Left lung (tissue), 10 donors: ENCODE measurements around the gene RFXANK. TPM values are rescaled to one million over a fixed set of nuclear protein-coding genes. Genes with fewer than 3 reads are reported as not detected.

Source experiments
- ATAC-seq: fragments of 200-7000 bp; cut with Tn5 transposase; one replicate; pipeline ENCODE4 v1.9.1; 2020; ENCODE audit warnings: moderate library complexity
- DNase-seq, 4 donors: peaks; one replicate each; pipeline ENCODE4 v3.0.0-alpha.2; 2013 to 2020
- H3K27ac ChIP-seq, 2 donors: fragments of 200-600 bp; sonication (generic) in 1 of 2; one replicate each; pipeline versions ENCODE4 v1.5.0 to v1.8.0; 2020 to 2021
- H3K27me3 ChIP-seq, 2 donors: fragments of 200-600 bp; sonication (generic) in 1 of 2; one replicate each; pipeline versions ENCODE4 v1.5.0 to v1.8.0; 2020 to 2021
- H3K36me3 ChIP-seq, 2 donors: fragments of 200-600 bp; sonication (generic) in 1 of 2; one replicate each; pipeline versions ENCODE4 v1.5.0 to v1.8.0; 2020 to 2021
- H3K4me1 ChIP-seq, 2 donors: fragments of 200-600 bp; one replicate each; pipeline ENCODE4 v1.8.0; 2021
- H3K4me3 ChIP-seq, 2 donors: fragments of 200-600 bp; sonication (generic) in 1 of 2; one replicate each; pipeline versions ENCODE4 v1.5.0 to v1.8.0; 2020 to 2021; ENCODE audit warnings: mild to moderate bottlenecking in 1 of 2
- H3K9me3 ChIP-seq, 2 donors: fragments of 200-600 bp; sonication (generic) in 1 of 2; one replicate each; pipeline versions ENCODE4 v1.5.0 to v1.8.0; 2020 to 2021
- CTCF ChIP-seq, 2 donors: fragments of 200-600 bp; sonication (generic) in 1 of 2; IDR thresholded peaks; one replicate each; pipeline versions ENCODE4 v1.5.0 to v1.8.0; 2021; ENCODE audit warnings: antibody characterized with exemption in 2 of 2
- intact Hi-C, 2 donors: fragments of 100-400 bp; cut with DNase I; formaldehyde crosslinking; loops; one replicate each; pipeline versions ENCODE4 v1.11.2 to v1.14.2; 2022
- polyA plus RNA-seq, 6 donors: library from polyadenylated mRNA; unstranded; fragments of 120-200 nt; gene quantifications; one replicate each; pipeline ENCODE4 v1.2.1, GENCODE V29; 2013; ENCODE audit not compliant: insufficient read length in 6 of 6
- total RNA-seq, 2 donors: library from RNA; stranded (reverse); fragmentation: NEBNext Ultra II Directional; extraction: Animal tissue kit (Norgen Biotek cat#: 25700); gene quantifications; one replicate each; pipeline ENCODE4 v1.2.1, GENCODE V29; 2021
- donor health status: DM: no; HTN: yes; CAD: no.
- donor health status: DM: no; HTN: no; CAD: no.

Gene RFXANK
- total and polyA plus RNA-seq, 8 donors = 61.6 to 82.8 (median 74.5) TPM

DNA sequence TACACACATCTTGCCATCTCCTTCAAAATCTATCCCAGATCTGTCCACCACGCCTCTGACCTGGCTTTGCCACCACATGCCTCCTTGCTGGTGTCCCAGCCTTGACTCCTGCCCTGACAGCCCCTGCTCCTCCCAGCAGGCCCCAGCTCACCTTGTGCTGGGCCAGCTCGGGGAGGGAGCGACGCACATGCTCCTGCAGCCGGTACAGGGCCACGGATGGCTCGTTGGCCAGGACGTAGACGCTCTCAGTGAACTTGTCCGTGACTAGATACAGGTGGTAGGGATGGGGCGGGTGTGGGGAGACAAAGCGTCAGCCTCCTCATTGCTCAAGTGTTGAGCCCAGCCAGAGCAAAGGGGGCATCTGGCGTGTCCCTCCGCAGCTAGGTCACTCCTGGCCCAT lies 5.3 kb upstream of the RFXANK start:
- DNase-seq (no peak), ATAC-seq (no peak)
- Histone ChIP-seq H3K4me1 (peaks cover 5 to 72% of the 10 kb centered on the region in 2 donors), H3K27me3 (no peaks in the 10 kb centered on the region), H3K36me3 (peaks cover 0 to 44% of the 10 kb centered on the region in 2 donors), H3K9me3 (no peaks in the 10 kb centered on the region), H3K4me3 (no peak overlapping the region), H3K27ac (peak overlapping the region in 1 of 2 donors; percentile 95)
- TF ChIP-seq CTCF (IDR thresholded peaks at IDR 0.05) = no peak
- intact Hi-C loops = no loop called here

DNA sequence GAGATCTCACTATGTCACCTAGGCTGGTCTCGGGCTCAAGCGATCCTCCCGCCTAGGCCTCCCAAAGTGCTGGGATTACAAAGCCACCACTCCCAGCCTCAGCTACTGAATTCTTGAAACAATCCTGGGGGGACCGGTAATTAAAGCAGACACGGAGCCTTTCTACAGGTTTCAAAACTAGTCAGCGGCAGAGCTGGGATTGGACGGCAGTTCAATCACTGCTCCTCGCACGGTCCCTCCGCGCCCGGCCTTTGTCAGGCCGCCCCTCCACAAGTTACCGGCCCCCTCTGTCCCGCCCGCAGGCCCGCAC lies 335 bp upstream of the RFXANK start:
- no peaks in the 10 kb centered on the region for H3K9me3 ChIP-seq
- ATAC-seq = no peak
- intact Hi-C loops = no loop called here
- no peak for TF ChIP-seq CTCF (IDR thresholded peaks at IDR 0.05)
- peaks cover 16 to 68% of the 10 kb centered on the region in 2 donors for H3K4me1 ChIP-seq
- peak overlapping the region; percentile 86 to 94 for H3K4me3 ChIP-seq
- peaks cover 0 to 16% of the 10 kb centered on the region in 2 donors for H3K36me3 ChIP-seq
- H3K27me3 ChIP-seq = no peaks in the 10 kb centered on the region
- DNase-seq = no peak
- H3K27ac ChIP-seq = peak overlapping the region; percentile 99 to 100

DNA sequence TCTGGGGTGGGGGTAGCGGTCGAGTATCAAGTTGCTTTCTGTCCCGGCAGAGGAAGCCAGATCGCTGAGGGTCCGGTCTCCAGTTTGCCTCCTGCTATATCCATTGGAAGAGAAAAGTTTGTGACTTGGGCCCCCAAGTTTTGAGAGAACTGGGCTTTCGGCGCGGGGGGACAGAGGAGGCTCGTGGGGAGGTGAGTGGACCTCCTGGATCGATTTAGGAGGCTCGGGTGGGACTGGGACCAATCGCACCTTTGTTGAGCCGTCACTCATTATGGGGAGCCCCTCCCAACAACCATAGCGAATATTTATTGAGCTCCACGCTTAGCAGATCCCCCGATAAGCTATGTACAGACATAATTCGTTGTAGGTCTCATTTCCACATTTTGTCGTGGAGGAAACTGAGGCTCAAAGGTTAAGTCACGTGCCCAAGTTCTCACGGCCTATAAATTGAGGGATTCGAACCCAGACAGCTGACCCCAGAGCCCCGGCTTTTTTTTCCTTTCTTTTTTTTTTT lies 909 bp downstream of the RFXANK start:
- peaks cover 0 to 25% of the 10 kb centered on the region in 2 donors for H3K36me3 ChIP-seq
- H3K27me3 ChIP-seq = no peaks in the 10 kb centered on the region
- intact Hi-C loops = no loop called here
- ATAC-seq (no peak), DNase-seq (no peak)
- no peaks in the 10 kb centered on the region for H3K9me3 ChIP-seq
- TF ChIP-seq CTCF (IDR thresholded peaks at IDR 0.05) = no peak
- H3K4me3 ChIP-seq = peak overlapping the region; percentile 61 to 94
- peaks cover 16 to 55% of the 10 kb centered on the region in 2 donors for H3K4me1 ChIP-seq
- peak overlapping the region; percentile 99 to 100 for H3K27ac ChIP-seq

DNA sequence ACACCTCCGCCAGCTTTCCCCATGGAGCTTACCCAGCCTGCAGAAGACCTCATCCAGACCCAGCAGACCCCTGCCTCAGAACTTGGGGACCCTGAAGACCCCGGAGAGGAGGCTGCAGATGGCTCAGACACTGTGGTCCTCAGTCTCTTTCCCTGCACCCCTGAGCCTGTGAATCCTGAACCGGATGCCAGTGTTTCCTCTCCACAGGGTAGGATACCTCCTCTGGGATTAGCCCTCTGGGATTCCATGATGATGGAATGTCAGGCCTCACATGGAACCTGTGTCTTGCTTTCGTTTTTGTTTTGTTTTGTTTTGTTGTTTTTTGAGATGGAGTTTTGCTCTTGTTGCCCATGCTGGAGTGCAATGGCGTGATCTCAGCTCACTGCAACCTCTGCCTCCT lies 1.9 kb downstream of the RFXANK start:
- ATAC-seq = no peak
- Histone ChIP-seq H3K9me3 (no peaks in the 10 kb centered on the region), H3K4me3 (peak overlapping the region in 1 of 2 donors; percentile 94), H3K4me1 (peaks cover 16 to 46% of the 10 kb centered on the region in 2 donors), H3K27ac (peak overlapping the region in 1 of 2 donors; percentile 100), H3K27me3 (no peaks in the 10 kb centered on the region), H3K36me3 (peaks cover 0 to 34% of the 10 kb centered on the region in 2 donors)
- no peak for TF ChIP-seq CTCF (IDR thresholded peaks at IDR 0.05)
- DNase-seq = no peak
- intact Hi-C loops = no loop called here

GRCh38 chr19:19201697-19202630 lies 9.9 kb downstream of the RFXANK start:
- intact Hi-C loops = no loop called here
- Histone ChIP-seq H3K27me3 (peaks cover 0 to 9% of the 10 kb centered on the region in 2 donors), H3K36me3 (peaks cover 0 to 44% of the 10 kb centered on the region in 2 donors)

More at GRCh38 chr19:19201697-19202630, 9.9 kb downstream of the RFXANK start:
- Histone ChIP-seq H3K4me1 (peaks cover 4 to 13% of the 10 kb centered on the region in 2 donors), H3K4me3 (peak overlapping the region; percentile 60 to 82), H3K27ac (peak overlapping the region in 1 of 2 donors; percentile 82), H3K9me3 (no peaks in the 10 kb centered on the region)
- ATAC-seq = no peak
- DNase-seq = no peak
- TF ChIP-seq CTCF (IDR thresholded peaks at IDR 0.05) = no peak
